GM23338 (cell line): ENCODE data around the gene SCN3B. TPM values are rescaled to one million over a fixed set of nuclear protein-coding genes. Genes with fewer than 3 reads are reported as not detected.

ENCODE experiments used
- ATAC-seq: fragments of 200-7000 bp; cut with Tn5 transposase; 3 replicates; pipeline ENCODE4 v1.9.1; 2020
- DNase-seq: peaks from one replicate; pipeline ENCODE4 v3.0.0-alpha.2; 2015; ENCODE audit warnings: low spot score
- H2AFZ ChIP-seq: fragments of 200-600 bp; sonication (generic); 2 replicates; pipeline ENCODE4 v1.8.0; 2016; ENCODE audit warnings: antibody characterized with exemption, mild to moderate bottlenecking, moderate library complexity
- H3F3A ChIP-seq: fragments of 200-600 bp; sonication (generic); replicated peaks from 2 replicates; pipeline ENCODE4 v1.8.0; 2017; ENCODE audit warnings: antibody characterized with exemption, mixed run types, low read depth
- H3K27ac ChIP-seq: fragments of 200-600 bp; sonication (generic); 2 replicates; pipeline ENCODE4 v1.6.1; 2016; ENCODE audit warnings: low read depth
- H3K27me3 ChIP-seq: fragments of 200-600 bp; sonication (generic); 2 replicates; pipeline ENCODE4 v1.8.0; 2016; ENCODE audit warnings: mild to moderate bottlenecking, mixed run types, moderate library complexity; ENCODE audit not compliant: insufficient read depth
- H3K36me3 ChIP-seq: fragments of 200-600 bp; sonication (generic); 2 replicates; pipeline ENCODE4 v1.8.0; 2016; ENCODE audit warnings: mild to moderate bottlenecking; ENCODE audit not compliant: insufficient read depth
- H3K4me1 ChIP-seq: fragments of 200-600 bp; sonication (generic); 2 replicates; pipeline ENCODE4 v1.8.0; 2016; ENCODE audit warnings: mild to moderate bottlenecking, moderate library complexity; ENCODE audit not compliant: insufficient read depth
- H3K4me2 ChIP-seq: fragments of 200-600 bp; sonication (generic); 2 replicates; pipeline ENCODE4 v1.7.1; 2017; ENCODE audit warnings: mixed run types
- H3K4me3 ChIP-seq: fragments of 200-600 bp; sonication (generic); 2 replicates; pipeline ENCODE4 v1.6.1; 2016; ENCODE audit warnings: mixed run types
- H3K79me2 ChIP-seq: fragments of 200-600 bp; sonication (generic); replicated peaks from 2 replicates; pipeline ENCODE4 v1.8.0; 2017; ENCODE audit warnings: mild to moderate bottlenecking; ENCODE audit not compliant: insufficient read depth
- H3K9me2 ChIP-seq: fragments of 200-600 bp; sonication (generic); 2 replicates; pipeline ENCODE4 v1.8.0; 2017; ENCODE audit not compliant: insufficient read depth
- H4K20me1 ChIP-seq: fragments of 200-600 bp; sonication (generic); replicated peaks from 2 replicates; pipeline ENCODE4 v1.8.0; 2017; ENCODE audit warnings: mild to moderate bottlenecking; ENCODE audit not compliant: insufficient read depth
- H3K27ac Mint-ChIP-seq: 2 replicates; pipeline ENCODE4 v1.8.0; 2020; ENCODE audit warnings: inconsistent platforms, mild to moderate bottlenecking, moderate library complexity, mixed read lengths
- H3K27me3 Mint-ChIP-seq: 3 replicates; pipeline ENCODE4 v1.8.0; 2022; ENCODE audit warnings: low read depth, mild to moderate bottlenecking, moderate library complexity, mixed read lengths, inconsistent platforms; ENCODE audit not compliant: insufficient read depth, poor library complexity
- H3K36me3 Mint-ChIP-seq: 3 replicates; pipeline ENCODE4 v1.8.0; 2021; ENCODE audit warnings: low read depth, mild to moderate bottlenecking, inconsistent platforms, moderate library complexity, mixed read lengths
- H3K4me1 Mint-ChIP-seq: 3 replicates; pipeline ENCODE4 v1.8.0; 2020; ENCODE audit warnings: mild to moderate bottlenecking, inconsistent platforms, mixed read lengths
- H3K4me3 Mint-ChIP-seq: 3 replicates; pipeline ENCODE4 v1.8.0; 2021; ENCODE audit warnings: moderate library complexity, mild to moderate bottlenecking, inconsistent platforms, mixed read lengths
- H3K9me3 Mint-ChIP-seq: 3 replicates; pipeline ENCODE4 v1.8.0; 2020; ENCODE audit warnings: moderate library complexity, mild to moderate bottlenecking, inconsistent platforms, mixed read lengths
- CREB1 ChIP-seq: fragments of 250-450 bp; sonication (Bioruptor Pico); IDR thresholded peaks from 2 replicates; pipeline ENCODE4 v1.5.0; 2020; ENCODE audit warnings: low read depth, mild to moderate bottlenecking, moderate library complexity
- ETS1 ChIP-seq: IDR thresholded peaks from 2 replicates; pipeline ENCODE4 v1.6.1; 2016; ENCODE audit warnings: antibody characterized with exemption
- EZH2 ChIP-seq: fragments of 200-600 bp; sonication (generic); IDR thresholded peaks from one replicate; pipeline ENCODE4 v1.8.0; 2017; ENCODE audit warnings: antibody characterized with exemption, mild to moderate bottlenecking, low read depth; ENCODE audit not compliant: unreplicated experiment
- POLR2AphosphoS5 ChIP-seq: IDR thresholded peaks from 2 replicates; pipeline ENCODE4 v1.6.1; 2016; ENCODE audit warnings: antibody characterized with exemption, low read depth
- ZNF331 ChIP-seq: fragments of 250-450 bp; sonication (Bioruptor Pico); IDR thresholded peaks from 2 replicates; pipeline ENCODE4 v1.5.0; 2020; ENCODE audit warnings: low read depth, mild to moderate bottlenecking, moderate library complexity
- polyA plus RNA-seq: library from polyadenylated mRNA; unstranded; fragments of >200 nt; fragmentation: Nextera tagmentation; extraction: Ambion mirVana; gene quantifications from 2 replicates; pipeline ENCODE4 v1.2.1, GENCODE V29; 2016
- total RNA-seq: library from RNA; depleted of rRNA; stranded (reverse); fragments of >200 nt; shearing (Covaris generic); gene quantifications from 2 replicates; pipeline ENCODE4 v1.2.3, GENCODE V29; 2014
- TF ChIP-seq, protein P1 (sequence below), 2 experiments: fragments of 200-600 bp in 1 of 2; sonication (generic) in 1 of 2; conservative IDR thresholded peaks; 2 replicates each; pipeline versions ENCODE4 v1.5.1 to v1.6.1; 2016 to 2017; ENCODE audit warnings: antibody characterized with exemption in 2 of 2, low read depth in 2 of 2, mild to moderate bottlenecking in 2 of 2, moderate library complexity in 1 of 2
- TF ChIP-seq, protein P2 (sequence below): IDR thresholded peaks from one replicate; pipeline ENCODE4 v1.6.1; 2018; ENCODE audit warnings: antibody characterized with exemption; ENCODE audit not compliant: unreplicated experiment

Gene SCN3B
- total and polyA plus RNA-seq, 2 experiments from 2014 or later, result 0.74 to 1.7 TPM

DNA sequence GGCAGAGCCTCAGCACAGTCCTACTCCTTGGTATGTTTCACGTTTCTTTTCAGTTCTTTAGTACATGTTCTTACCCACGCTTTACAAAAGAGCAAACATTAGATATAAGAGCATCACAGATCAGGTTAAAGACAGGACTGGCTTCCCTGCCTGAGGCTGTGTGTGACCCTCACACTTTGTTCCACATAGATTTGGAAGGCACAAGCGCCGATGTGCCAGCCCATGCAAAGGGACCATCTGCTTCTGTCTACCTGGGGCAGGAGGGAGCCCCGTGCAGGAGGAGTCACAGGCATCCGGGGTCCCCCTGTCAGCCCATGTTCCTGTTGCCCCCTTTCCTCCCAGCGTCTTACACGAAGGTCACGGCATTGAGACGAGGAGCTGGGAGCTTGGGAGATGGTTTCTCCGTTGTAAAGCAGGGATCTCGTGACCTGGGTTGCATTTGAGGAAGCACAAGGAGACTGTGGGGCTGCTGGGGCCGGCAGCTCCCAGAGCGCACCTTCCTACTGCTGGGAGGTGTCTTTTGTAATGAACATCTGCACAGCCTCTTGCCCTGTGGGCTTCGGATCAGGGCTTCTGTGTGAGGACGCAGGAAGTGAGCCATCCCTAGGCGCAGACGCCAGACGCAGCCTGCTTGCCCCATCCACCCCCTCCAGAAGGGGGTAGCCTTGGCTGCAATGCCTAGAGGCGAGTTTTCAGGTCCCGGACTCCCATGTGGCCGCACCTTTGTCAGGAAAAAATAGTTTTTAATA is 72.6 kb downstream of the SCN3B start (continued):
- TF ChIP-seq, protein P1, sequence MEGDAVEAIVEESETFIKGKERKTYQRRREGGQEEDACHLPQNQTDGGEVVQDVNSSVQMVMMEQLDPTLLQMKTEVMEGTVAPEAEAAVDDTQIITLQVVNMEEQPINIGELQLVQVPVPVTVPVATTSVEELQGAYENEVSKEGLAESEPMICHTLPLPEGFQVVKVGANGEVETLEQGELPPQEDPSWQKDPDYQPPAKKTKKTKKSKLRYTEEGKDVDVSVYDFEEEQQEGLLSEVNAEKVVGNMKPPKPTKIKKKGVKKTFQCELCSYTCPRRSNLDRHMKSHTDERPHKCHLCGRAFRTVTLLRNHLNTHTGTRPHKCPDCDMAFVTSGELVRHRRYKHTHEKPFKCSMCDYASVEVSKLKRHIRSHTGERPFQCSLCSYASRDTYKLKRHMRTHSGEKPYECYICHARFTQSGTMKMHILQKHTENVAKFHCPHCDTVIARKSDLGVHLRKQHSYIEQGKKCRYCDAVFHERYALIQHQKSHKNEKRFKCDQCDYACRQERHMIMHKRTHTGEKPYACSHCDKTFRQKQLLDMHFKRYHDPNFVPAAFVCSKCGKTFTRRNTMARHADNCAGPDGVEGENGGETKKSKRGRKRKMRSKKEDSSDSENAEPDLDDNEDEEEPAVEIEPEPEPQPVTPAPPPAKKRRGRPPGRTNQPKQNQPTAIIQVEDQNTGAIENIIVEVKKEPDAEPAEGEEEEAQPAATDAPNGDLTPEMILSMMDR (conservative IDR thresholded peaks at IDR 0.05; ENCODE audit: low read depth in 2 of 2), result no peak
- no peak for TF ChIP-seq ETS1
- no peak for TF ChIP-seq POLR2AphosphoS5
- TF ChIP-seq ZNF331 (CRISPR knock-in tag), result no peak
- TF ChIP-seq, protein P2, sequence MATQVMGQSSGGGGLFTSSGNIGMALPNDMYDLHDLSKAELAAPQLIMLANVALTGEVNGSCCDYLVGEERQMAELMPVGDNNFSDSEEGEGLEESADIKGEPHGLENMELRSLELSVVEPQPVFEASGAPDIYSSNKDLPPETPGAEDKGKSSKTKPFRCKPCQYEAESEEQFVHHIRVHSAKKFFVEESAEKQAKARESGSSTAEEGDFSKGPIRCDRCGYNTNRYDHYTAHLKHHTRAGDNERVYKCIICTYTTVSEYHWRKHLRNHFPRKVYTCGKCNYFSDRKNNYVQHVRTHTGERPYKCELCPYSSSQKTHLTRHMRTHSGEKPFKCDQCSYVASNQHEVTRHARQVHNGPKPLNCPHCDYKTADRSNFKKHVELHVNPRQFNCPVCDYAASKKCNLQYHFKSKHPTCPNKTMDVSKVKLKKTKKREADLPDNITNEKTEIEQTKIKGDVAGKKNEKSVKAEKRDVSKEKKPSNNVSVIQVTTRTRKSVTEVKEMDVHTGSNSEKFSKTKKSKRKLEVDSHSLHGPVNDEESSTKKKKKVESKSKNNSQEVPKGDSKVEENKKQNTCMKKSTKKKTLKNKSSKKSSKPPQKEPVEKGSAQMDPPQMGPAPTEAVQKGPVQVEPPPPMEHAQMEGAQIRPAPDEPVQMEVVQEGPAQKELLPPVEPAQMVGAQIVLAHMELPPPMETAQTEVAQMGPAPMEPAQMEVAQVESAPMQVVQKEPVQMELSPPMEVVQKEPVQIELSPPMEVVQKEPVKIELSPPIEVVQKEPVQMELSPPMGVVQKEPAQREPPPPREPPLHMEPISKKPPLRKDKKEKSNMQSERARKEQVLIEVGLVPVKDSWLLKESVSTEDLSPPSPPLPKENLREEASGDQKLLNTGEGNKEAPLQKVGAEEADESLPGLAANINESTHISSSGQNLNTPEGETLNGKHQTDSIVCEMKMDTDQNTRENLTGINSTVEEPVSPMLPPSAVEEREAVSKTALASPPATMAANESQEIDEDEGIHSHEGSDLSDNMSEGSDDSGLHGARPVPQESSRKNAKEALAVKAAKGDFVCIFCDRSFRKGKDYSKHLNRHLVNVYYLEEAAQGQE, result no peak
- TF ChIP-seq EZH2, result no peak

DNA sequence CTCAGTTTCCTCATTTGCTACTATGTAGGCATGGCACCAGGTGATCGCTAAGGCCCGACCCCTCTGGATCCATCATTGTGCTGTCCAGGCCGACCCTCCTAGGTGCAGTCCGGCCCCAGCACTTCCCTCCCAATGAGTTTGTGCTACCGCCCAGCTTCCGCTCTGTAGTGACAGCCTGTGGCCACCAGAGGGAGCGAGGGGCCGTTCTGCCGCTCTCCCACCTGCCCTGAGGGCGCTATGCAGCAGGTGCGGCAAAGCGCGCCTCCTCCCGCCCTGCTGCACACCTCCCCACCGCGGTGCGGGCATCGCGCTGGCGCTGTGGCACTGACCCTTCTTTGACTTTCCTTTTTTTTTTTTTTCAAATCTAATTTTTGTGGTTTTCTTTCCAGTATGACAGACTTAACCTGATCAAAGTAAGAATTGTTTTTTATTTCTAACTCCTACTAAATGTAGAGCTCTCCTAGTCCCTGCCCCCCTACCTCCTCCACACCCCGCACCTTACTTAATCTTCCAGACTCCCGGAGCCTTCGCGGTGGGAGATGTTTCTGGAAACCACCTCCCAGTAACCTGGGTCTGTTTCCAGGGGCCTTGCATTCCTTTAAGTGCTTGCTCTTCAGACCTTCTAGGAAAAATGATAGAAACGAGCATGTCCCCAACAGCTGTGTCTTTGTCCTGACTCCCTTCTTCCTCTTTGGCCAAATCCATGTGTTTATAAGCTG is 73.7 kb downstream of the SCN3B start:
- H3K4me2 ChIP-seq, result peak overlapping the region; percentile 74
- ATAC-seq (peak; percentile 83), DNase-seq (peak; percentile 89)
- TF ChIP-seq CREB1 (no peak), ZNF331 (CRISPR knock-in tag) (no peak)
- TF ChIP-seq, protein P1 (conservative IDR thresholded peaks at IDR 0.05; ENCODE audit: low read depth in 2 of 2), result peak; percentile 82 to 99
- H3K36me3 ChIP-seq, result no peaks in the 10 kb centered on the region
- H3K27ac Mint-ChIP-seq, result no peak overlapping the region
- H3K4me3 ChIP-seq, result peak overlapping the region; percentile 39
- H3K4me3 Mint-ChIP-seq, result peak overlapping the region; percentile 25
- H3K9me2 ChIP-seq, result 0 out of 2 replicates have a peak, but pooled peaks cover 5% of the 10 kb centered on the region
- no peak overlapping the region for H3K27ac ChIP-seq
- no peaks in the 10 kb centered on the region; the same call in 1 of the 2 replicates for H3F3A ChIP-seq
- no peaks in the 10 kb centered on the region; the same call in 1 of the 2 replicates for H3K79me2 ChIP-seq
- H2AFZ ChIP-seq, result no peak overlapping the region
- peaks cover 10% of the 10 kb centered on the region for H3K4me1 ChIP-seq
- H3K9me3 Mint-ChIP-seq, result peaks cover 3% of the 10 kb centered on the region; the same call in 1 of the 3 replicates
- peaks cover 35% of the 10 kb centered on the region for H3K4me1 Mint-ChIP-seq
- no peaks in the 10 kb centered on the region for H4K20me1 ChIP-seq
- H3K27me3 ChIP-seq, result no peaks in the 10 kb centered on the region
- peaks cover 15% of the 10 kb centered on the region for H3K27me3 Mint-ChIP-seq
- peaks cover 5% of the 10 kb centered on the region; the same call in 1 of the 3 replicates for H3K36me3 Mint-ChIP-seq
